ENCODE data around the gene NHERF1.

The NHERF1 gene

DNA sequence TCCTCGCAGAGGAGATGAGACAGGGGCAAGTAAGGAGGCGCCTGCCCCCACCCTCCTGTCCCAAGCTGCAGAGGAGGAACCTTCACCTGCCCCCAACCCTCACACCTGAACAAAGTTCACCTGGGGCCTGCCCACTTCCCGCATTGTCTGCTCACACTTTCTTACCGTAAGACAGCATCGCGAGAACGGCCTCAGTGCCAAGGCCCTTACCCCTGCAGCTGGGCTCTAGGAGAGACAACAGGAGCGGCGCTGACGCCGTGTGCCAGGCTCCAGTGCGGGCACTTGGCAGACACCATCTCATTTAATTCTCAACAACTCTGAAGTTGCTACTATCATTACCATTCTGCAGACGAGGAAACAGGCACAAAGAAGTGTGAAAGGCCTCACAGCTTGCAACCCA, 23.6 kb downstream of the NHERF1 start:
- peaks cover 70% of the 10 kb centered on the region for H3K36me3 ChIP-seq (ENCODE audit: insufficient read depth, low read length)
- H3K79me2 ChIP-seq (ENCODE audit: insufficient read depth, low read length), result peaks cover 37% of the 10 kb centered on the region
- H2AFZ ChIP-seq (ENCODE audit: low read depth, low read length), result no peak overlapping the region
- DNase-seq (no peak), ATAC-seq (ENCODE audit: insufficient read depth, low read depth) (no peak)
- no peaks in the 10 kb centered on the region for H3K27me3 ChIP-seq (ENCODE audit: insufficient read depth, low read length, poor library complexity)
- no peak overlapping the region for H3K4me2 ChIP-seq (ENCODE audit: insufficient read depth, low read length)
- no peak overlapping the region for H3K4me3 ChIP-seq (ENCODE audit: low read depth in 1 of 2, low read length in 2 of 2)
- no peak for TF ChIP-seq EZH2 (IDR thresholded peaks at IDR 0.05; ENCODE audit: borderline replicate concordance, low read depth, low read length, severe bottlenecking)
- TF ChIP-seq, protein P1, sequence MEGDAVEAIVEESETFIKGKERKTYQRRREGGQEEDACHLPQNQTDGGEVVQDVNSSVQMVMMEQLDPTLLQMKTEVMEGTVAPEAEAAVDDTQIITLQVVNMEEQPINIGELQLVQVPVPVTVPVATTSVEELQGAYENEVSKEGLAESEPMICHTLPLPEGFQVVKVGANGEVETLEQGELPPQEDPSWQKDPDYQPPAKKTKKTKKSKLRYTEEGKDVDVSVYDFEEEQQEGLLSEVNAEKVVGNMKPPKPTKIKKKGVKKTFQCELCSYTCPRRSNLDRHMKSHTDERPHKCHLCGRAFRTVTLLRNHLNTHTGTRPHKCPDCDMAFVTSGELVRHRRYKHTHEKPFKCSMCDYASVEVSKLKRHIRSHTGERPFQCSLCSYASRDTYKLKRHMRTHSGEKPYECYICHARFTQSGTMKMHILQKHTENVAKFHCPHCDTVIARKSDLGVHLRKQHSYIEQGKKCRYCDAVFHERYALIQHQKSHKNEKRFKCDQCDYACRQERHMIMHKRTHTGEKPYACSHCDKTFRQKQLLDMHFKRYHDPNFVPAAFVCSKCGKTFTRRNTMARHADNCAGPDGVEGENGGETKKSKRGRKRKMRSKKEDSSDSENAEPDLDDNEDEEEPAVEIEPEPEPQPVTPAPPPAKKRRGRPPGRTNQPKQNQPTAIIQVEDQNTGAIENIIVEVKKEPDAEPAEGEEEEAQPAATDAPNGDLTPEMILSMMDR (IDR thresholded peaks at IDR 0.05; ENCODE audit: borderline replicate concordance, extremely low read depth, low read length, poor library complexity, severe bottlenecking), result no peak
- H3K27ac ChIP-seq (ENCODE audit: low read length), result no peak overlapping the region
- H3K4me1 ChIP-seq (ENCODE audit: insufficient read depth, low read length), result peaks cover 18% of the 10 kb centered on the region
- peaks cover 70% of the 10 kb centered on the region for H4K20me1 ChIP-seq (ENCODE audit: insufficient read depth, low read length)
- no peak overlapping the region for H3K9ac ChIP-seq (ENCODE audit: low read depth, low read length)
- H3K9me3 ChIP-seq (ENCODE audit: insufficient read depth, low read length, severe bottlenecking), result no peaks in the 10 kb centered on the region

DNA sequence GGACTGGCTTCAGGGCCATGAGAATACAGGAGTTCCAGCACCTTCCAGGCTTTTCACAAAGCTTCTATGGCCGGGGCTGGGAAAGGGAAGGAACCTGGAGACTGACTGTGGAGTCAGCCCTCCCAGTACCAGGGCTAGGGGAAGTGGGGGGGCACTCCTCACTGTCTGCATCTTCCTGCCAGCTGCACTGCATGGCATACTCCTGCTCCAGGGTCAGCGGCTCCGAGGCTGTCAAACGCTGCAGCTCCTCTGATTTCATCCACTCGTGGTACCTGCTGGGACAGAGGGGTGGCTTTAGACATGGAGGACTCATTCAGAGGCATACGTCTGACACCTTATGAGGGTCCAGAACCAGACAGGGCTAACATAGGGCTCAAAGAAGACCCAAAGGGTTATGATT, 25.0 kb downstream of the NHERF1 start:
- Histone ChIP-seq H4K20me1 (ENCODE audit: insufficient read depth, low read length) (peaks cover 61% of the 10 kb centered on the region), H3K9me3 (ENCODE audit: insufficient read depth, low read length, severe bottlenecking) (no peaks in the 10 kb centered on the region), H3K9ac (ENCODE audit: low read depth, low read length) (no peak overlapping the region), H3K4me1 (ENCODE audit: insufficient read depth, low read length) (peaks cover 23% of the 10 kb centered on the region), H3K4me3 (ENCODE audit: low read depth in 1 of 2, low read length in 2 of 2) (no peak overlapping the region), H3K79me2 (ENCODE audit: insufficient read depth, low read length) (peaks cover 47% of the 10 kb centered on the region), H2AFZ (ENCODE audit: low read depth, low read length) (no peak overlapping the region), H3K4me2 (ENCODE audit: insufficient read depth, low read length) (no peak overlapping the region), H3K27me3 (ENCODE audit: insufficient read depth, low read length, poor library complexity) (no peaks in the 10 kb centered on the region), H3K27ac (ENCODE audit: low read length) (no peak overlapping the region), H3K36me3 (ENCODE audit: insufficient read depth, low read length) (peaks cover 57% of the 10 kb centered on the region)
- no peak for ATAC-seq (ENCODE audit: insufficient read depth, low read depth)
- TF ChIP-seq, protein P1 (IDR thresholded peaks at IDR 0.05; ENCODE audit: borderline replicate concordance, extremely low read depth, low read length, poor library complexity, severe bottlenecking), result no peak
- TF ChIP-seq EZH2 (IDR thresholded peaks at IDR 0.05; ENCODE audit: borderline replicate concordance, low read depth, low read length, severe bottlenecking), result no peak
- DNase-seq, result no peak

DNA sequence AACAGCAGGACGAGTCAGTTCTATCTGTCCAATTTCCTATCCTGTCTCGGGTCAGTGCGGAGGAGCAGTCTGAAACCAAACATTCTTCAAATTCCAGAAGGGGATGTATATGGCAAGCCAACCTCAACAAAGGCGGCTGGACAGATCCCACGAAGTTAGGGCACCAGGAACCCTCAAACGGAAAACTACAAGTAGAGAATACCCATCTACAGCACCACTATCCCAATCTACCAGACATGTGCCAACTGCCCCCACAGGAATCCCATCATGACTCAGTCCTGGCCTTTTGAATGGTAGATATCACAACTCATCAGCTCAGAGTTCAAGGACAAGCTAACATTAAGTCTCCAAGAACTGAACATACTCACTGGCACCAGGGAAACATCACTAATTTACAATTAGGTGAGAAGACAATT, 25.5 kb downstream of the NHERF1 start:
- no peak for ATAC-seq (ENCODE audit: insufficient read depth, low read depth)
- no peak overlapping the region for H3K27ac ChIP-seq (ENCODE audit: low read length)

More for the DNA sequence above, 25.5 kb downstream of the NHERF1 start:
- Histone ChIP-seq H3K27me3 (ENCODE audit: insufficient read depth, low read length, poor library complexity) (no peaks in the 10 kb centered on the region), H3K79me2 (ENCODE audit: insufficient read depth, low read length) (peaks cover 47% of the 10 kb centered on the region), H3K9ac (ENCODE audit: low read depth, low read length) (no peak overlapping the region), H3K9me3 (ENCODE audit: insufficient read depth, low read length, severe bottlenecking) (no peaks in the 10 kb centered on the region), H4K20me1 (ENCODE audit: insufficient read depth, low read length) (peaks cover 56% of the 10 kb centered on the region), H3K4me3 (ENCODE audit: low read depth in 1 of 2, low read length in 2 of 2) (no peak overlapping the region), H3K36me3 (ENCODE audit: insufficient read depth, low read length) (peaks cover 52% of the 10 kb centered on the region), H2AFZ (ENCODE audit: low read depth, low read length) (no peak overlapping the region), H3K4me1 (ENCODE audit: insufficient read depth, low read length) (peaks cover 23% of the 10 kb centered on the region), H3K4me2 (ENCODE audit: insufficient read depth, low read length) (no peak overlapping the region; the same call in 1 of the 2 replicates)
- no peak for DNase-seq
- TF ChIP-seq, protein P1 (IDR thresholded peaks at IDR 0.05; ENCODE audit: borderline replicate concordance, extremely low read depth, low read length, poor library complexity, severe bottlenecking), result no peak
- TF ChIP-seq EZH2 (IDR thresholded peaks at IDR 0.05; ENCODE audit: borderline replicate concordance, low read depth, low read length, severe bottlenecking), result no peak
